Measurements from ENCODE around the gene HIGD1C.

- TF ChIP-seq CTCF (IDR thresholded peaks at IDR 0.05), result no peak
- no peak for TF ChIP-seq POLR2A (IDR thresholded peaks at IDR 0.05)
Measured at GRCh38 chr12:50951112-50951511, 1.2 kb upstream of the HIGD1C start.
